Activated T-cell treated with anti-CD3 and anti-CD28 coated beads for 48 hours (primary cell): Measurements from ENCODE around the gene HSPB7.
"Not testable (repeated sequence)": the region's sequence is repeated elsewhere in the genome, so short reads cannot be mapped to it uniquely, and the experiment has no call there.

Source experiments
- DNase-seq: peaks from one replicate; pipeline ENCODE4 v3.0.0-alpha.2; 2020; ENCODE audit warnings: low read depth

Gene HSPB7

DNA sequence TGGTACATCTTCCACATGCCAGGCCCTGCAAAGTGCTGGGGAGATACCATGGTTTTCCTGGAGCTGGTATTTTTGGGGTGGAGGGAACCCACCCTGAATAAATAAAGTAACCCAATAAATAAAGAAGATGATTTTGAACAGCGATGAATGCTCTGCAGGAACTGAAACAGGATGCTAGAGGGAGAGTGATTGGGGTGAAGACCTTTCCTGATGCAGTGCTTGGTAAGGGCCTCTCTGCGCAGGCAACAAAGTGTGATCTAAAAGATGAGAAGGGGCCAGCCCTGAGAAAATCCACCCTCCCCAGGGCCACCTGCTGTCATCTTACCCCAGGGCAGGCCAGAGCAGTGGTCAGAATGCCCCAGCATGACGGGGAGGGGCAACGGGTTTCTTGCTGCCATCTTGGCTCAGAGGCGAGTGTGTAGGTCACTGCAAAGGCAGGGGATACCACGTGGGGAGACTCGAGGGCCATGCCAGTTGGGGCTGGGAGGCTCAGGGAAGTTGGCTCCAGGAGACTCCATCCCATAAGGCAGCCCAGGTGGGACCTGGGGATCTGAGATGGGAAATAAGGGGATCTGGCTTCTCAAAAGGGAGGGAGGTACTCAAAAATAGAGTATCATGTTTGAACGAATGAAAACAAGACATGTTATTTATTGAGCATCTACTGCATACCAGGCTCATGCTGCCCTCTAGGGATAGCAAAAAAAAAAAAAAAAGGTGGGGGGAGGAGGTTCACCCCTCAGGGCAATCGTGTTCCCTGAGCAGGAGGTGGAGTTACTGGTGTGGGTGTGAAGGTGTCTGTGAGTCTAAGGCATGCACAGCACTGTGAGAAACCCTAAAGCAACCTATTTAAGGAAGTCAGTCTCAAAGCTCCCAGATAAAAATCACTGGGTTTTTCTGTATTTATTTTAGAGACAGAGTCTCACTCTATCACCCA is 11.0 kb downstream of the HSPB7 start:
- no peak for DNase-seq

DNA sequence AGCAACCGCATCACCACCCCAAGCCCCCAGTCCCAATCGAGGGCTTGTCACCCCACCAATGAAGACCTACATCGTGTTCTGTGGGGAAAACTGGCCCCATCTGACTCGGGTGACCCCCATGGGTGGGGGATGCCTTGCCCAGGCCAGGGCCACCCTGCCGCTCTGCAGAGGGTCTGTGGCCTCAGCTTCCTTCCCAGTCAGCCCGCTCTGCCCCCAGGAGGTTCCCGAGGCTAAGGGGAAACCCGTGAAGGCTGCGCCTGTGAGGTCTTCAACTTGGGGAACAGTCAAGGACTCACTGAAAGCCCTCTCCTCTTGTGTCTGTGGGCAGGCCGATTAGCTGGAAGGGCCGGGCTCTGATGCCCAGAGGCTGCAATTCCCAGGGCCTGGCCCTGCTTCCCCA is 11.8 kb downstream of the HSPB7 start:
- no peak for DNase-seq

DNA sequence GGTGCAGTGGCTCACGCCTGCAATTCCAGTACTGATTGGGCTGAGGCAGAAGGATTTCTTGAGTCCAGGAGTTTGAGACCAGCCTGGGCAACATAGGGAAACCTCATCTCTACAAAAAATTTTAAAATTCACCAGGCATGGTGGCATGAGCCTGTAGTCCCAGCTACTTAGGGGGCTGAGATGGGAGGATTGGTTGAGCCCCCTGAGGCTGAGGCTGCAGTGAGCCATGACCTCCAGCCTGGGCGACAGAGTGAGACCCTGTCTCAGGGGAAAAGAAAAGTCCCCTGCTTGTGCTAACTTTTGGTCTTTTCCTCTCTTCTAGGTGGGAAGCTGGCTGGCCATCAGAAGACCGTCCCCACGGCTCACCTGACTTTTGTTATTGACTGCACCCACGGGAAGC is 12.2 kb downstream of the HSPB7 start:
- DNase-seq, result no peak

DNA sequence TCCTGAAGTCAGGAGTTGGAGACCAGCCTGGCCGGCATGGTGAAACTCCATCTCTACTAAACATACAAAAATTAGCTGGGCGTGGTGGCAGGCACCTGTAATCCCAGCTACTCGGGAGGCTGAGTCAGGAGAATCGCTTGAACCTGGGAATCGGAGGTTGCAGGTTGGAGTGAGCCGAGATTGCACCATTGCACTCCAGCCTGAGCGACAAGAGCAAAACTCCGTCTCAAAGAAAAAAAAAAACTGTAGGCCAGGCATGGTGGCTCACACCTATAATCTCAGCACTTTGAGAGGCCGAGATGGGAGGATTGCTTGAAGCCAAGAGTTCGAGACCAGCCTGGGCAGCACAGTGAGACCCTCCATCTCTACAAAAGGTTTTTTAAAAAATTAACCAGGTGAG is 16.6 kb downstream of the HSPB7 start:
- not testable (repeated sequence) for DNase-seq

DNA sequence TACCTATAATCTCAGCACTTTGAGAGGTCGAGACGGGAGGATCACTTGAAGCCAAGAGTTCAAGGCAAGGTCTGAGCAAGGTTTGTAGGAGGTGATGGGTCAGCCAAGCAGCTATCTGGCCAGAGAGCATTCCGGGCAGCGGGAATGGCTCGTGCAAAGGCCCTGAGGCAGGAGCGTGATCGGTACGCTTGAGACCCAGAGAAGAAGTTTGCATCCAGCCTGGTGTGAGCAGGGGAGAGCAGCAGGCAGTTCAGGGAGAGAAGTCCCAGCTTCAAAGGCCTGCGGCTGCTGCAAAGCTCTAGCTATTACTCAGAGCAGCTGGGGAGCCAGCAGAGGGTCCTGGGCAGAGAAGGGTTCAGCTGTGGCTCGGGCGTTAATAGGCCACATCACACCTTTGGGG is 18.9 kb downstream of the HSPB7 start:
- DNase-seq, result no peak

DNA sequence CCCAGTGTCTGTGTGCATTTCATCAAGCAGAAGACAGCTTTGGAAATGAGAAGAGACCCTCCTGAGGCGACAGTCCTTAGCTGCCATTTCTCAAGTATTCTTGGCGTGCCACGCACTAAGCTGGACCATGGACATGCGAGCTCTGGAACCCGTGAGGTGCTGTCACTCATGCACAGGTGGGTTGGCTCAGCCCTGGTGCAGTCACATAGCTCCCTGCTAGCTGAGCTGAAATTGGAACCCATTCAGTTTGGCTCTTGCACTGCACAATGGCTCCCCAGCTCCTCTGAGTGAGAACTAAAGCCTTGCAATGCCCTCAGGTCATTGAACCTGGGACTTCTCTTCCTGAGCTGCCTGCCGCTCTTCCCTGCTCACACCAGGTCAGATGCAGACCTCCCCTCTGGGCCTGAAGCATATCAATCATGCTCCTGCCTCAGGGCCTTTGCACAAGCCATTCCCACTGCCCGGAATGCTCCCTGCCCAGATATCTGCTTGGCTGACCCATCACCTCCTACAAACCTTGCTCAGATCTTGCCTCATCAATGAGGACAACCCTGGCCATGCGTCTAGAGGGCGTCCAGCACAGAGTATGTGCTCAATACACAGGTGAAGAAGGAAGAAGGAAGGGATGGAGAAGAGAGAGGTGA is 20.1 kb downstream of the HSPB7 start:
- no peak for DNase-seq

DNA sequence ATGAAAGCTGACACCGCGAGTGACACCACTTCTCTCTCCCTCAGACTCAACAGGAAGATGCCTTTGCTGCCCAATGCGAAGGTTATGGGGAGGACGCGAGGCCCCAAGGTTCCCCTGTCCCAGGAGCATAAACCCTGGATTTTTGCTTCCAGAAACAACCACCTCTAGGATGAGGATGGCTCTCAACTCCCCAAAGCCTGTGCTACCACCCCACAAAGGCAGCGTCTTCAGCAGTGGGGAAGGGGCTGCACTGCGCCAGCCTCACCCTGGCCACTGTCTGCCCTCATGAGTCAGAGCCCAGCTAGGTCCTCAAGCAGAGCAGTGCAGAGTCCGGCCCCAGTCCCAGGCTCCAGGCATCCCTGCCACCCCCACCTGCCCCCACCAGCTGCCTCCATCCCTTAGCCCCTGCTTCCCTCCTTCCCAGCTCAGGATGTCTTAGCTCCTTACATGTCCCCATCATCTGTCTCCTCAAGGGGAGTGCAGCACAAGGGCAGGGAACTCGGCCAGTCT is 20.7 kb downstream of the HSPB7 start:
- DNase-seq, result no peak

DNA sequence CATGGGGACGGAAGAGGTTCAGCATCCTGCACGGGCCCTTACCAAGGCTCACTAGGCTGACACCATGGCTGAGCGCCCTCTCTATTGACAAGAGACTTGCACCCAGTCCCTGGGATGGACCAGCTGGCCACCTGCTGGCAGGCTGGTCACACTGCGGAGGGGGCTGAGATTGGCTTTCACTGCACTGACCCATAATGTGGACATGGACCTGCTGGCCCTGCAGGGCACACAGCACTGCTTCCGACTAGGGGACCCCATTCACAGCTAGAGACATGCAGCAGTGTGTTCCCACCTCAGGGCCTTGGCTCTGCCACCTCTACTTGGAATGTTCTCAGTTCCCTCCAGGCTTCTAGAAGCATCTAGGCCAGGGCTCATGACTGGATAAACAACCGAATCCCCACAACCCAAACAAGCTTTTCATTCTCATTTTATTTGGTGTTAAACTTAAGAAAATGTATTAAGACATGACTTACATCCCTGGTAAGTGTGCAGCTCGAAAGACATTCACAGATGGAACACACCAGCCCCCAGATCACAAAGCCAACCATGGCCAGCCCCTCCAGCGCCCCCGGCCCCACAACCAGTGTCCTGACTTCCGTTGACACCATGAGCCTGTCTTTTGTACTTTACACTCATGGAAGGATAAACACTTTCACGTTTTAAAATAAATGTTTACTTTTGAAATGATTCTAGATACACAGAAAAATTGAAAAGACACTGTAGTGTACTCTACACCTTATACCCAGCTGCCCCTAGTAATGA is 23.1 kb downstream of the HSPB7 start:
- DNase-seq, result peak; percentile 47

DNA sequence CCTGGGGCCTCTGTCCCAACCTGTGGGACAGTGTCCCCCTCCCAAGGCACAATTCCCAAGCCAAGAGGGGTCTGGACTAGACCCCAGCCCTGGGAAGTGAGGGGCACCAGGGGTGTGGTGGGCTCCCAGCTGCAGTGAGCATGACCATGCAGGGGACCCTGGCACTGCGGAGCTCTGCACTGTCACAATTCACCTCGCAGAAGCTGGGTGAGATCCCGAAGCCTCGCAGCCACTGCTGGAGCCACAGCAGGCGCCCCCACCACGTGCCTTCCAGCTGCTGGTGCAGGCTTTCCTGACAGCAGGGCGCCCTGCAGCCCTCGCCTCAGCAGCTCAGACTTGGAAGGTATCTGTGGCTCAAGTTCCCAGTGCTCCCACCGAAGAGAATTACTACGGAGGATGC is 23.8 kb downstream of the HSPB7 start:
- no peak for DNase-seq

DNA sequence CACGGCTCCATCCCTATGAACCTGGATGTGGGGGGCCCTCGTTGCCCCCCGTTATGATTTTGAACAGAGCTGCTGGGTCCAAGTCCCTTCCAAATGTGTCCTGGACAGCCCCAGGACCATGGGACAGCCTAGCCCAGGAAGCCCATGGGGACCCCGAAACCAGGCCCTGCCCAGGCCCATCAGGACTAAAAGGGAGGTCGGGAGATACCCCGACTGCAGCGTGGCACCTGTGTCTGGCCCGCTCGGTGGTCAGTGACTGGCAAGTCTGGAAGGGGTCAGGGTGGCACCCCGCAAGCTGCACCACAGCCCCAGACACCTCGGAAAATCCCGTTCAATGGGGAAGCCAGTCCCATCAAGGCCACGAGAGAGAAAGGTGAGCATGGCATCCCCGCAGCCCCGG is 24.2 kb downstream of the HSPB7 start:
- no peak for DNase-seq

DNA sequence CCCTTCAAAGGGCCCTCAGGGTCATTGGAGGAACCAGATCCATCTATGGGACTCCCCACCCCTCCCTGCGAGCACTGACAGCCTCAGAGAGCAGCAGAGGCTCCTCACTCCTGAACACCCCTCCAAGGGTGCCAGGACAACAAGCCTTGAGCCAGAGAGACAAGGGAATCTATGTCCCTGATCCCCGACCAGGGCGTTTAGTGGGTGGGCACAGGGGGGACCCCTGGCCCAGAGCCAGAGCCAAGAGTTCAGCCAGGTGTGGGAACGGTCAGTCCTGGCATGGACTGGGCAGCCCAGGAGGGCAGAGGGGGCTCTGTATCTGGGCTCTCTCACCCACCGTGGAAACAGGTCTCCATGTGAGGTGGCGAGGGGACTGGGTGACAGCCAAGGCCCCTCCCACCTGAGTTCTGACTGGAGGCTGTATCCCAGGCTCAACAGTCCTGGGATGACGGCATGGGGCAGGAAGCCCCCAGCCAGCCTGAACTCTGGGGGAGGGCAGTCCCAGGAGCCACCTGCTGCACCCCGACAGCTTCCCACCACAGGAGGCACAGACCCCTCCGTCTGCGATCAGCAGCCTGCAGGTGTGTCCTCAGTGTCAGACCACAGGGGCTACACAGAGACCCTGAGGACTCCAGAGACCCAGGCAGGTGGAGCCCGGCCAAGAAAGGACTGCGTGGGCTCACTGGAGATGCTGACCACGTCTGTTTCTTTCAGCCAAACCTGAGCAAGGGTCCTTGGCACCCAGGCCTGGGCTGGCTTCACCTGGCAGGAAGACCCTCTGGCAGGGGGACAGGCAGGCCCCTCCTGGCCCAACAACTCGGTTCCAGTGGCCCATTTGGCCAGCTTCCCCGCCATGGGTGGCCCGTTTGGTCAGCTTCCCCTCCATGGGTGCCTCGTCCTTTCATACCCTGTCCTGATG is 25.0 kb downstream of the HSPB7 start:
- no peak for DNase-seq

DNA sequence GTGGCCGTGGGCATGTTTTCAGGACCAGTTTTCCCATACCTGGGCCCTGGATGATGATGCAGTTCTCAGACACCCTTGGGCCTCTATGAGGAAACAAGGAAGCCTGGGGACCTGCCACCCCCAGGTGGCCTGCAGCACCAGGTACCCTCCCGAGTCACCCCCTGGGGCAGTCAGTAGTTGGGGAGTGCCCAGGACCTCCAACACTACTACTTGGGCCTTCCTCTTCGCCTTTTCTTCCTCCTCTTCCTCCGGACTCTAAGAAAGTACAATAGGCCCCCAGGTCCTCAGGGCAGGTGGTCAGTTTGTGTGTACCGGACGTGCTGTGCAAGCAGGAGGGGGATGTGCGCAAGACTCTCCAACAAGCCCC is 25.7 kb downstream of the HSPB7 start:
- DNase-seq, result no peak

DNA sequence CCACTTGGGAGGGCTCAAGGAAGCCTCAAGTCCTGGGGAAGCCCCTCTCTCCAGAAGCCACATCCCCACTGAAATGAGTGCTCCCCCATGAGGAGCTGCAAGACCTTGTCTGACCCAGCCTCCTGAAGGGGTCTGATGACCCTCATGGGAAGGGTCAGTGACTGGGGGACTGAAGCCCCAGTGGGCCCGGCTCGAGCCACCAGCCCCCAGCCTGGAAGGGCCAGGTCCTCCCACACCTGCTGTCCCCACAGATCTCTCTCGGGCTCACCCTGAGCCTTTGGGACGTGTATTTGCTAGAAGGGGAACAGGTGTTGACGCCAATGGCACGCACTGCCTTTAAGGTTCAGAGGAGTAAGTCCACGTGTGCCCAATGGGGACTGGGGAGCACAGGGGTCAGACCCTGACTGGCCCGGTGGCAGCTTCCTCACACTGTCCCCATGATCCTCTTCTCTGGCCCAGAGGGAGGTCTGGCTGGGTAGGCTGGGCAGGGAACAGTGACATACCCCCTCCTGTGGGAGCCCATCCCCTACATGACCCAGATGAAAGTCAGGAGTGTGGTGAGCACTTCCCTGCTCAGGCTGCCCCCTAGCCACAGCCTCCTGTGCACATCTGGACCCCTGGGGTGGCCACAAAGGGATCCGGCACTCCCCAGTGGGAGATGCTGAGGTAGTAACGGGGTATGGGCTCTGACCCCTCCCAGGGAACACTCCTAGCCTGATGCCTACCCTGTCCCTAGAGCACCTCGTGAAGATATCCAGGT is 26.2 kb downstream of the HSPB7 start:
- no peak for DNase-seq

DNA sequence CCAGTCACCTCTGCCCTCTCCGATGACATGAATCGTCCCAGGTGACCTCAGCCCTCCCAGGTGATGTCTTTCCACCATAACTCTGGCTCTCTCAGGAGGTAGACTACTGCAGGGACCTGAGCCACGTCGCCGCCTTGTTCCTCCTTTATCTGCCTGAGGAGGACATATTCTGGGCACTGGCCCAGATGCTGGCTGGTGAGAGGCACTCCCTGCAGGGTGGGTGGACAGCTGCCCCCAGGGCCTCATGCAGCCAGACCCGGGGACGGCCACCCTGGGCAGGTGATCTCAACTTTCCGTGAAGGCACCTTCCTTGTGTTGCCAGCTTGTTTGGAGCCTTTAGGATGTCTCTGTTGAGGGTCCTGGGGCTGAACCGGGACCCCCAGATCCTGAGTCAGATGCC is 28.1 kb downstream of the HSPB7 start:
- no peak for DNase-seq

DNA sequence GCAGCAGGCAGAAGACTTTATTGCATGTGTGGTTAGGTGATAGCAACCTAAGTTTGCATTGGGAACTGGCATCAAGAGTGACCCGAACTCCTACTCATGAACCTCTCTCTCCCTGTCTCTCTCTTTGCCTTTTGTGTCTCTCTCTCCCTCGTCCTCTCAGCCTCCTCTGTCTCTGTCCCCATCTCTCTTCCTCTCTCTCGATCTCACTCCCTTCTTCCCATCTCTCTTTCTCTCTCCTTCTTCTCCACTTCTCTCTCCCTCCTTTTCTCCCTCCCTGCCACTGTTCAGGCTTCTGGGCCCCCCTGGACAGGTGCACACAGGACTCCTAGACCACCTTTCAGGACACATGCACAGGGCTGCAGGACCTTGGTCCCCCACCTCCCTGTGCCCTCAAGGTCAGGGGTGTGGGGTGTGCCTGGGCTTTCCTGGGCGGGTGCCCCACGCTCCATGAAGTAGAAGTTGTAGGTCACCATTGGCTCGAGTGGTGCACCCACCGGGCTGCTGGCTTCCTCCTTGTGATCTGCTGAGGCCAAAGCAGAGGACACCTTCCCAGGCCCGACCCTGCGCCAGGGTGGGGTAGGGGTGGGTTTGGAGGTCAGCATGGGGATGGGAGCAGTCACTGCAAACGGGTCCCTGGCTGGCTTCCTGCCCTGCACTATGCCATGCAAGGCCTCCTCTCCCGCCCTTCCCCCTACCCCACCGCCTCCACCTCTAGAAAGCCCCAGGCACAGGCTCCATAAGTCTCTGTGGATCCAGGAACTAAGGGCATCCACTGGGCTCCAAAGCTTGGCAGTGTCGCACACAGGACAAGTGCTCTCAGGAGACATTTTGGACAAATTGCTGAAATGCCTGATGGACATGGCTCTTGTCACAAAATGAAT is 28.7 kb downstream of the HSPB7 start:
- no peak for DNase-seq

DNA sequence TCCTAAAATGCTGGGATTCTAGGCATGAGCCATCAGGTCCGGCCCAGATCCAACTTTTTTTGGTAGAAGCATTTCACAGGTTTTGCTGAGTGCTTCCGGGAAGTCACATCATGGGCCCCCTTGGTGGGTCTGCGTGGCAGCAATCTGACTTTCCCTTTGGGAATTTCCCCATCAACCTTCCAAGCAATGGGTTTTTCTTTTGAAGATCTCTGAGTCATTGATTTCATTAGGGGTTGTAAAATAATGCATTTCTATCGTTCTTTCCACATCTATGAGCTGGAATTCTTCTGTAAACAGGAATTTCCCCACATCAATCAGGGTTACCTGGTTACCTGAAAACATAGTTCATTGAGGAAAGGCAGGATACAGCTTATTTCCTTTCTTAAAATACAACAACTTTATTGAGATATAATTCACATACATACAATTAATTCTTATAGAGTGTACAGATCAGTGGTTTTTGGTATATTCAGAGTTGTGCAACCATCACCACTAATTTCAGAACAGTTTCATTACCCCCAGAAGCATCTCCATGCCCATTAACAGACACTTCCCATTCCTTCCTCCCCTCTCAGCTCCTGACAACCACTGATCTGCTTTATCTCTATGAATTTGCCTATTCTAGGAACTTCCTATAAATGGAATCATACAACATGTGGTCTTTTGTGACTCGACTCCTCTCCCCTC is 32.1 kb downstream of the HSPB7 start:
- DNase-seq, result no peak

DNA sequence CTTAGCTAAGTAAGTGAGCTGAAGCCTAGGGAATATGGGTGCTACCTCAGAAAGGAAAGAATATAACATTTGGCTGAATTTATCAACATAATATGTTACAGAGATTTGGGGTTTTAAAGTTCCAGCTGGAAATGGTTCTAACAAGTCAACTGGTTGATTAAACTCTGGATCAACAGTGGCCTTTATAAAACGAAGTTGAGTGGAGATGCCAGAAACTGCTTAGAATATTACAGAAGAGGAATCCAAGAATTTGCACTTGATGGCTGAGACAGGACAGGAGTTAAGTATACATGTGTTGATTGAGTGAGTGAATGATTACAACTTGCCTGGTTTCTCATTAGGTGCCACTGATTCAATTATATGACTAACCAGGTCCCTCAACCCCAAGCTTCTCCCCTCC is 34.6 kb downstream of the HSPB7 start:
- DNase-seq, result no peak

DNA sequence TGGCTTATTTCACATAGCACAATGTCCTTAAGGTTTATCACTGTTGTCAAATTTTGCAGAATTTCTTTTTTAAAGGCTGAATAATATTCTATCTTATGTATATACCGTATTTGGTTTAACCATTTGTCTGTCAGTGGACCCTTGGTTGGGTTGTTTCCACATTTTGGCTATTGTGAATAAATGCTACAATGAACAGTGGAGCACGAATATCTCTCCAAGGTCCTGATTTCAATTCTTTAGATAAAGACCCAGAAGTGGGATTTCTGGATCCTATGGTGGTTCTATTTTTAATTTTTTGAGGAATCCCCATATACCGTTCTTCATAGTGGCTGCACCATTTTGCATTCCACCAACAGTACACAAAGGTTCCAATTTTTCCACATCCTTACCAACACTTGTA is 36.2 kb downstream of the HSPB7 start:
- DNase-seq, result no peak

DNA sequence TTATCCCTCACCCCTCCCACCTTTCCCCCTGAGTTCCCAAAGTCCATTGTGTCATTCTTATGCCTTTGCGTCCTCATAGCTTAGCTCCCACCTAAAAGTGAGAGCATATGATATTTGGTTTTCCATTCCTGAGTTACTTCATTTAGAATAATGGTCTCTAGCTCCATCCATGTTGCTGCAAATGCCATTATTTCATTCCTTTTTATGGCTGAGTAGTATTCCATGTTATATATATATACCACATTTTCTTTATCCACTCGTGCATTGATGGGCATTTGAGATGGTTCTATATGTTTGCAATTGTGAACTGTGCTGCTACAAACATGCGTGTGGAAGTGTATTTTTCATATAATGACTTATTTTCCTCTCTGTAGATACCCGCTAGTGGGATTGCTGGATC is 39.9 kb downstream of the HSPB7 start:
- not testable (repeated sequence) for DNase-seq
